Lung (tissue), 12 donors: Measurements from ENCODE around the gene RAB11FIP3. TPM values are rescaled to one million over a fixed set of nuclear protein-coding genes. Genes with fewer than 3 reads are reported as not detected.
A peak's percentile ranks its signal among the peaks of the same experiment; 100 is the strongest.
"Not testable (repeated sequence)": the region's sequence is repeated elsewhere in the genome, so short reads cannot be mapped to it uniquely, and the experiment has no call there.

ENCODE experiments used
- ATAC-seq: fragments of 200-7000 bp; cut with Tn5 transposase; one replicate; pipeline ENCODE4 v1.9.1; 2020; ENCODE audit warnings: moderate number of reproducible peaks; ENCODE audit not compliant: insufficient read depth, low FRiP score
- DNase-seq, 3 donors: peaks; one replicate each; pipeline ENCODE4 v3.0.0-alpha.2; 2013 to 2017
- H3K27ac ChIP-seq, 2 donors: one replicate each; pipeline ENCODE4 v1.5.1; 2013; ENCODE audit warnings: mild to moderate bottlenecking in 2 of 2, moderate library complexity in 2 of 2, control low read depth in 1 of 2, inconsistent platforms in 1 of 2, low read depth in 1 of 2, low read length in 1 of 2
- H3K27me3 ChIP-seq, 3 donors: one replicate each; pipeline ENCODE4 v1.5.1; 2013; ENCODE audit warnings: low read length in 2 of 3; ENCODE audit not compliant: control insufficient read depth in 3 of 3, insufficient read depth in 3 of 3
- H3K36me3 ChIP-seq, 4 donors: one replicate each; pipeline ENCODE4 v1.5.1; 2013; ENCODE audit warnings: low read length in 4 of 4, mild to moderate bottlenecking in 1 of 4, moderate library complexity in 1 of 4; ENCODE audit not compliant: control insufficient read depth in 4 of 4, insufficient read depth in 4 of 4
- H3K4me1 ChIP-seq, 5 donors: one replicate each; pipeline ENCODE4 v1.5.1; 2013; ENCODE audit warnings: low read length in 5 of 5, mild to moderate bottlenecking in 2 of 5, moderate library complexity in 1 of 5; ENCODE audit not compliant: control insufficient read depth in 5 of 5, insufficient read depth in 5 of 5
- H3K4me3 ChIP-seq: one replicate; pipeline ENCODE4 v1.5.1; 2013; ENCODE audit warnings: mild to moderate bottlenecking, control low read depth, moderate library complexity
- H3K9ac ChIP-seq, 2 donors: one replicate each; pipeline ENCODE4 v1.5.1; 2013; ENCODE audit warnings: low read length in 2 of 2, control low read depth in 1 of 2; ENCODE audit not compliant: insufficient read depth in 1 of 2
- H3K9me3 ChIP-seq, 4 donors: one replicate each; pipeline ENCODE4 v1.5.1; 2013; ENCODE audit warnings: low read length in 3 of 4, mild to moderate bottlenecking in 1 of 4, moderate library complexity in 1 of 4; ENCODE audit not compliant: control insufficient read depth in 4 of 4, insufficient read depth in 3 of 4
- CTCF ChIP-seq: IDR thresholded peaks from 2 replicates; pipeline ENCODE4 v1.5.1; 2012; ENCODE audit warnings: mild to moderate bottlenecking; ENCODE audit errors: control extremely low read depth, extremely low read depth
- WGBS, 2 donors: extraction: QIAGEN DNeasy Blood & Tissue Kit; methylation state at CpG; one replicate each; pipeline ENCODE4 v1.1.7; 2013; 5-methylcytosine and 5-hydroxymethylcytosine counted together
- polyA plus RNA-seq, 2 donors: library from polyadenylated mRNA; stranded (reverse); fragments of 200-250 nt; gene quantifications; one replicate each; pipeline ENCODE4 v1.2.1, GENCODE V29; 2013
- total RNA-seq, 2 donors: library from RNA; depleted of rRNA in 1 of 2; stranded (reverse); fragments of >200 nt in 1 of 2; gene quantifications; one replicate each; pipeline ENCODE4 v1.2.1, GENCODE V29; 2014 to 2021
- donor health status: control.
- donor health status: control.
- donor health status: Bipolar disorder and iron deficiency.
- donor health status: healthy.
- donor health status: DM: yes; HTN: yes; CAD: no.

The RAB11FIP3 gene
- total and polyA plus RNA-seq, 4 donors, result 20.7 to 38.3 (median 21.5) TPM

DNA sequence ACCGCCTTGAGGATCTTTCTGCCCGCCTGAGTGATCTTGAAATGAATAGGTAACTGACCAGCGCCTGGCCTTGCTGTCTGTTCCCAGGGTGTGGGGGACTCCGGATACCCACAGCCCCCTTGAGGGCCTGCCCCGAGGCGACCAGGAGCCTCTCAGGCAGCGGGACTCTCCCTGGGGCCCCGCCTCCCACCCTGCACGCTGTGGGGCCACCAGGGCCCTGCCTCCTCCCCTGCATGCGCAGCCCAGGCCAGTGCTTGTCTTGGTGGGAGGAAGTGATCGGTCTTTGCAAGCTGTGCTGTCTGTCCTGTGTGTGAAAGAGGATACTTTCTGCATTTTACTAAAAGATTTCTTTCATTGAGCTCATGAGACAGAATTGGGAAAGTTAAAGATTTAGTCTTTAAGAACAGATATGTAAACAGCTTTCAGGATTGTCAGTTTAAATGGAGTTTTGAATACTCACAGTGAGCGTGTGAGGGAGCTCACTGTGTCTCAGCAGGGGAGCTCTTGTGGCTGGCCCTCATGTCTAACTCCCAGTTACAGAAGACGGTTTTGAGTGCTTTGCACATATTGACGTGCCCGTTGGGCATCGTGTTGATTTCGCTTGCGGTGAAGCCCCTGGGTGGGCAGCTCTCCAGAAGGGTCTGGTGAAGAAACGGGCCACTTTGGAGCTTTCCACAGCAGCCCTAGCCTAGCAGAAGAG, 65.9 kb downstream of the RAB11FIP3 start:
- peaks cover 2 to 26% (median 16%) of the 10 kb centered on the region in 4 donors for H3K36me3 ChIP-seq

DNA sequence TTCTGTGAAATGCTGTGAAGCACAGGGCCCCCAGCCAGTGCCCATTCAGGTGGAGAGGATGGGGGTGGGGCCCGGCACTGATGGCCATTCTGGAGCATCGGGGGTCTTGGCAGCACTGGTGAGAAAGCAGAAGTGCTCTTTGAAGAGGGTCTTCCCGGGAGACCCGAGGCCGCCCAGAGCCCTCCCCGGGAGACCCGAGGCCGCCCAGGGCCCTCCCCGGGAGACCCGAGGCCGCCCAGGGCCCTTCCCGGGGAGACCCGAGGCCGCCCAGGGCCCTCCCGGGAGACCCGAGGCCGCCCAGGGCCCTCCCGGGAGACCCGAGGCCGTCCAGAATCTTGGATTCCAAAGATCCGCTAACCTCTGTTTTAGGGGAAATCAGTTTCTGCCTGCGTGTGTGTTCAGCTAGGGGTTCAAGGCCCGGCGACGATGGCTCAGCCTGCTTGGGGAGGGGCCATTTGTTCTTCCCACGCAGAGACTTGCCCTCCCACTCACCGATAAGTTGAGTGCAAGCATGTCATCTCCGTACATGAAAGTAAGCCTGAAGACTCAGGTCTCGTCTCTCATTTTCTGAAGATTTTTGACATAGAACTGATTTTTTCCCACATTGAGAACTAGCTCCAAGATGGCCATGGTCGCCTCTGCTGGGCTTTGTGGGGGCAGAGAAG, 66.9 kb downstream of the RAB11FIP3 start:
- TF ChIP-seq CTCF, result no peak
- H3K4me3 ChIP-seq, result no peak overlapping the region
- no peak overlapping the region for H3K27ac ChIP-seq
- no peak overlapping the region for H3K9ac ChIP-seq
- whole genome bisulfite sequencing, 2 donors, result 93 to 95% methylated on average over 30 of the region's 30 CpGs
- H3K36me3 ChIP-seq, result peaks cover 2 to 30% (median 17%) of the 10 kb centered on the region in 4 donors
- no peak for ATAC-seq
- no peaks in the 10 kb centered on the region for H3K9me3 ChIP-seq
- no peaks in the 10 kb centered on the region for H3K4me1 ChIP-seq
- no peaks in the 10 kb centered on the region for H3K27me3 ChIP-seq
- no peak for DNase-seq

More for the DNA sequence above, 65.9 kb downstream of the RAB11FIP3 start:
- DNase-seq (no peak), ATAC-seq (no peak)
- 86 to 90% methylated on average over 19 of the region's 19 CpGs for WGBS, 2 donors
- TF ChIP-seq CTCF, result no peak
- Histone ChIP-seq H3K9ac (no peak overlapping the region), H3K4me1 (no peaks in the 10 kb centered on the region), H3K4me3 (no peak overlapping the region), H3K27me3 (no peaks in the 10 kb centered on the region), H3K9me3 (no peaks in the 10 kb centered on the region), H3K27ac (no peak overlapping the region)

DNA sequence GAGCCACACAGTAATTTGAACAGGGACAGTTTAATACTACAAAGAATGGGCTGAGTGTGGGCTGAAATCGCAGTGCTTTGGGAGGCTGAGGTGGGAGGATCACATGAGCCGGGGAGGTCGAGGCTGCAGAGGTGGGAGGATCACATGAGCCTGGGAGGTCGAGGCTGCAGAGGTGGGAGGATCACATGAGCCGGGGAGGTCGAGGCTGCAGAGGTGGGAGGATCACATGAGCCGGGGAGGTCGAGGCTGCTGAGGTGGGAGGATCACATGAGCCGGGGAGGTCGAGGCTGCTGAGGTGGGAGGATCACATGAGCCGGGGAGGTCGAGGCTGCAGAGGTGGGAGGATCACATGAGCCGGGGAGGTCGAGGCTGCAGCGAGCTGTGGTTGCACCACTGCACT, 69.2 kb downstream of the RAB11FIP3 start:
- not testable (repeated sequence) for H3K27me3 ChIP-seq, H3K9ac ChIP-seq, DNase-seq, H3K4me3 ChIP-seq, H3K27ac ChIP-seq, ATAC-seq, H3K4me1 ChIP-seq, H3K9me3 ChIP-seq
- peaks cover 5 to 27% (median 15%) of the 10 kb centered on the region in 4 donors for H3K36me3 ChIP-seq
- 88 to 89% methylated on average over 15 of the region's 15 CpGs for WGBS, 2 donors

- H3K36me3 ChIP-seq, result peaks cover 5 to 22% (median 13%) of the 10 kb centered on the region in 4 donors
- H3K4me3 ChIP-seq, result no peak overlapping the region
- no peak for TF ChIP-seq CTCF
- DNase-seq (peak in 2 of 3 donors; percentile 12 to 14), ATAC-seq (no peak)
- no peaks in the 10 kb centered on the region for H3K9me3 ChIP-seq
- no peaks in the 10 kb centered on the region for H3K27me3 ChIP-seq
- no peak overlapping the region for H3K9ac ChIP-seq
- 69 to 73% methylated on average over 11 of the region's 11 CpGs for WGBS, 2 donors
- no peak overlapping the region for H3K27ac ChIP-seq
- no peaks in the 10 kb centered on the region for H3K4me1 ChIP-seq
Observed at GRCh38 chr16:495127-495748, 69.8 kb downstream of the RAB11FIP3 start.
